ENCODE data around the gene ATP1B2.

Gene ATP1B2

DNA sequence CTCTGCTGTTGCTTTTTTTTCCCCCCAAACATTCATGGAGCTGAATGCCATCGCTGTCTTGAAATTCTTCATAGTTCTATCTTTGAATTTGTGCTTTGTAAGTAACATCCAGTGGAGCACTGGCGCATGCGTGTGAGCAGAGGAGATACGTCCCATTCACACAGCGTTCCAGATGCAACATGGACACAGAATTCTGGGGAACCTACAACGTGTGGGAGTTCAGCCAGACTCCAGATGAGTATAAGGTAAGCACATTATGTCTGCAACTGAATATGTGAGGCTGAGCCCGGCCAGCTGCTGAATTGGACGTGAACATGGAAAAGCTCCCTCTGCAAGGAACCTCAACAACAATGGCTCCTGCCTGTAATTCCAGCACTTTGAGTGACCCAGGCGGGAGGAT, 4.3 kb upstream of the ATP1B2 start:
- H3K4me3 ChIP-seq (ENCODE audit: low read length) = no peak overlapping the region
- no peak overlapping the region for H3K27ac ChIP-seq (ENCODE audit: low read depth, low read length)
- H3K9ac ChIP-seq (ENCODE audit: low read length) = no peak overlapping the region
- H3K4me1 ChIP-seq (ENCODE audit: control insufficient read depth, insufficient read depth, low read length) = no peaks in the 10 kb centered on the region
- no peaks in the 10 kb centered on the region for H3K36me3 ChIP-seq (ENCODE audit: control insufficient read depth, insufficient read depth, low read length)
- H3K27me3 ChIP-seq (ENCODE audit: control insufficient read depth, insufficient read depth, low read length) = peaks cover 10% of the 10 kb centered on the region

DNA sequence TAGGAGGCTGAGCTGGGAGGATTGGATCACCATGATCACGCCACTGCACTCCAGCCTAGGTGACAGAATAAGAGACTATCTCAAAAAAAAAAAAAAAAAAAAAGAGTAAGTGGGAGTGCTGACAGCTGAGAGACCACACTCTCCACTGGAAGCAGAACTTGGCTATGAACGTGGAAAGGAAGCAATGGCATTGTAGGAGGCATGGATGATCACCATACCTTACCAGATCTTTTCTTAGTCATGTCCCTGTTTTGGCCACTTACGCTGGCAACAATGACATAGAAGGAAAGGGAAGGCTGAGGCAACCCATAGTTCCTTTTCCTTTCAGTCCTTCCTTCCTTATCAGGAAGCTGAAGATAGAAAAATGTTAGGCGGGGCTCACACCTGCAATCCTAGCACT, 3.7 kb upstream of the ATP1B2 start:
- H3K4me3 ChIP-seq (ENCODE audit: low read length) = no peak overlapping the region
- no peak overlapping the region for H3K9ac ChIP-seq (ENCODE audit: low read length)
- H3K36me3 ChIP-seq (ENCODE audit: control insufficient read depth, insufficient read depth, low read length) = no peaks in the 10 kb centered on the region
- no peak overlapping the region for H3K27ac ChIP-seq (ENCODE audit: low read depth, low read length)
- no peaks in the 10 kb centered on the region for H3K4me1 ChIP-seq (ENCODE audit: control insufficient read depth, insufficient read depth, low read length)
- peaks cover 15% of the 10 kb centered on the region for H3K27me3 ChIP-seq (ENCODE audit: control insufficient read depth, insufficient read depth, low read length)

DNA sequence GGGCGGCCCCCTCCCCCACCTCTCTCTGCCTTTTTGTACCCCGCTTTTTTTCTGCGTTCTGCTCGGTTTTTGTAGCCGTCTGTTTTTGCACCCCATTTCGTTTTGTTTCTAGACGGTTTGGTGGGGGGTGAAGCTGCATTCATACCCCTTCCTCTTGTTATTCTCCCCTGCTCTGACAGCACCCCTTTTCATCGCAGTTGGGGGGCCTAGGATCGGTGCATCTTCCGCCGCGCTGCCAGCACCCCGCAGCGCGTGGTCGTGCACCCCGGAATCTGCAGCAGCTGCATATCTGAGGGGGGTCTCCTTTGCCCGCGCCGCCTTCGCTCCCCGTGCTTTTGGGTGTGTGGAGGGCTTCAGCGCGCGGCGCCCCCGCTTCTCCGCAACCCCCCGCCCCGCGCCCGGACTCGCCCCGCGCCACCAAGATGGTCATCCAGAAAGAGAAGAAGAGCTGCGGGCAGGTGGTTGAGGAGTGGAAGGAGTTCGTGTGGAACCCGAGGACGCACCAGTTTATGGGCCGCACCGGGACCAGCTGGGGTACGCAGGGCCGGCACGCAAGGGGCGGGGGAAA, 455 bp downstream of the ATP1B2 start:
- Histone ChIP-seq H3K27ac (ENCODE audit: low read depth, low read length) (peak overlapping the region; percentile 14), H3K9ac (ENCODE audit: low read length) (no peak overlapping the region), H3K27me3 (ENCODE audit: control insufficient read depth, insufficient read depth, low read length) (peaks cover 16% of the 10 kb centered on the region), H3K36me3 (ENCODE audit: control insufficient read depth, insufficient read depth, low read length) (no peaks in the 10 kb centered on the region), H3K4me3 (ENCODE audit: low read length) (peak overlapping the region; percentile 74), H3K4me1 (ENCODE audit: control insufficient read depth, insufficient read depth, low read length) (no peaks in the 10 kb centered on the region)

DNA sequence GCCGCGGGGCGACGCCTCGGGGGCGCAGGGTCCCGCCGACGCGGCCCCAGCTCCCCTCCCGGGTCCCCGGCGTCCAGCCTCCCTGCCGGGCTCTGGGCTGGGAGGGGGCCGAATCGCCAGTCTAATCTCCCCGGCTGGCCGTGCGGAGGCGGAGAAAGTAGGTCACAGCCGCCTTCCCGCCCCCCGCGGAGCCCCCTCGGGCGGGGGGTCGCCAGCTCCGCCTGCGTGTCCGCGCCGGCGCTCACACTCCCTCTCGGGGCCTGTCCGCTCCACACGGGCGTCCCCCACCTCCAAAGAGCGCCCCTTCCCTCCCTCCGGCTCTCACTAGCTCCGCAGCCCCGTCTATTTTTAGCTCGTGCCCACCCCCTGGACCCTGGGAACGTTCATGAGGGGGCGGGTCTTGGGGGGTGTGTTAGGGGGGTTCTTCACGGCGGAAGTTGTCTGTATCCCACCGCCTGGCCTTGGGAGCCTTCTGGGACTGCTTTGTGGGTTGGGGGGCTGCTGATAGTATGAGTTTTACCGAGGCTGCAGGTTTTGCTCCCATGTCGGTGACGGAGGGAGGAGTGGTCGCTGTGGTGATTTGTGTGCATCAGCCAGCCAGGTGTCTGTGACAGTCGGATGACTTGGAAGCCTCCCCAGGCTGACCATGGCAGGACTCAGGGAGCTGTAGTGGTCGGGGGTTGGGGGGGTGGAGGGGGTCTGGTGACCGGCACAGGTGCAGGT, 1.1 kb downstream of the ATP1B2 start:
- Histone ChIP-seq H3K4me3 (ENCODE audit: low read length) (peak overlapping the region; percentile 74), H3K4me1 (ENCODE audit: control insufficient read depth, insufficient read depth, low read length) (no peaks in the 10 kb centered on the region), H3K36me3 (ENCODE audit: control insufficient read depth, insufficient read depth, low read length) (no peaks in the 10 kb centered on the region), H3K27ac (ENCODE audit: low read depth, low read length) (peak overlapping the region; percentile 24), H3K27me3 (ENCODE audit: control insufficient read depth, insufficient read depth, low read length) (peaks cover 16% of the 10 kb centered on the region), H3K9ac (ENCODE audit: low read length) (no peak overlapping the region)

DNA sequence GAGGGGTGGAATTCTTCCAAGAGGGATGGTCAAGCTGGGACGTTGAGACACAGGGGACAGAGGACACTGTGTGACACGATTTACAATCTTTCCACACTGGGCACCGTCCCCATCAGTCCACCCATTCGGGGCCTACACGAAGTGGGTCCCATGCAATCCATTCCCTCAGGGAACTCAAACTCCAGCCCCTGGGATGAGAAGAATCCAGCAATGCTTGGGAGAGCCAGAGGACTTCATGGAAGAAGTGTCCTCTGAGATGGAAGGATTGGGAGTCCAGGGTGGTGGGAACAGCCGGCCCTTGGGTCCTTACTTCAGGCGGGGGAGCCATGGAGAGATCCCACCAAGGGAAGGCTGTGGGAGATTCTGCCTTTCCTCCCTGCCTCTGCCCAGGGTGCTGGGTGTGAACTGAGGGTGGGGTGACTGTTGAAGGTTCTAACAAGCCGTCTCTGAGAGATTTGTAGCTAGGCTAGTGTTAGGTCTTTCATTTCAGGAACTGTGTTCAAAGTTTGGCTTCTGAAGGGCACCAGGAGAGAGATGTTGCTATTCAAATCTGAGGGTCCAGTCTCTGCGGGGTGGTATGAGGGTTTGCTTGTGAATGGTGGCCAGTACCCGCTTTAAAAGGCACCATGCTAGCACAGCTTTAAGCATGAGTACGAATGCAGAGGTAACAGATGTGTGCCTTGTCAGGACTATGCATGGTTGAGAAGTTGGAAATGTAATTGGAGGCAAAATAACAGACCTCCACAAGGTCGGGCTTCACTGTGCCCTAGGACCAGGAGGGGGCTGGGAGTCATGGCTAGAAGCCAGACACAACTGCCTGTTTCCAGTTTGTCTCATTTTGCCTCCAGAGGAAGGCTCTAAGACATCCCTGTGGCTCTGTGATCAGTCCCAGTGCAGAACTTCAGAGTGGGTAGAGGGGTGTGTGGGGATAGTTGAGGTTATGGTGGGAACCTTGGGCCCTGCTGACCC, 1.9 kb downstream of the ATP1B2 start:
- no peaks in the 10 kb centered on the region for H3K36me3 ChIP-seq (ENCODE audit: control insufficient read depth, insufficient read depth, low read length)
- H3K4me1 ChIP-seq (ENCODE audit: control insufficient read depth, insufficient read depth, low read length) = no peaks in the 10 kb centered on the region
- peaks cover 16% of the 10 kb centered on the region for H3K27me3 ChIP-seq (ENCODE audit: control insufficient read depth, insufficient read depth, low read length)
- no peak overlapping the region for H3K27ac ChIP-seq (ENCODE audit: low read depth, low read length)
- no peak overlapping the region for H3K4me3 ChIP-seq (ENCODE audit: low read length)
- H3K9ac ChIP-seq (ENCODE audit: low read length) = no peak overlapping the region

DNA sequence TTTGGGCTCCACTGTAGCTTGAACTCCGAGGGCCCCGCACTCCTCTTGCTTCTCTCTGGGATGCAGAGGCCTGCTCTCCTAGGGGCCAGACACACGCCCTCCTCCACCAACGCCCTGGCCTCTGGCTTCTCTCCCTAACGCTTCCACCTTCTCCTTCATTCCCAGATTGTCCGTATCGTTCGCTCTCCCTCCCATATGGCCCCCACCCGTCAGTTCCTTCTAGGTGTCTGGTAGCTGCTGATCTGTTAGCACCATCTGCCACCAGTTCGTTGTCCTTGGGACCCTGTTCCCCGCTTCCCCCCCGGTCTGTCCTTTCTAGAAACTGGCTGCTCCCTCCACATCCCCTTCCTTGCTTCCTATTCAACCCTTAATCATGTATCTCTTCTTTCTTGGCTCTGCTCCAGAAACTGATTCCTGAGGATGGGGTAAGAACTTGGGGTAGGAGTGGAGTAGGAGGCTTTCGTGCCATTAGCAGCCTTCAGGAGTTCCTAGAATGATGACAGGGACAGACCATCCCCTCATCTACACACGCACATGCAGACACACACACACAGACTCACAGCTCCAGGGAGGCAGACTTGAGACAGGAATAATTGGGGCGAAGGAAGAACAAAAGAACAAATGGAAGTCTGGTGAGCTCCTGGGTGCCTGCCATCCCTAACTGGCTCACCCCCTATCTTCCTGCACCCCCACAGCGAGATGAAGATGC, 4.3 kb downstream of the ATP1B2 start:
- no peak overlapping the region for H3K9ac ChIP-seq (ENCODE audit: low read length)
- H3K36me3 ChIP-seq (ENCODE audit: control insufficient read depth, insufficient read depth, low read length) = no peaks in the 10 kb centered on the region
- H3K4me1 ChIP-seq (ENCODE audit: control insufficient read depth, insufficient read depth, low read length) = no peaks in the 10 kb centered on the region
- no peak overlapping the region for H3K27ac ChIP-seq (ENCODE audit: low read depth, low read length)
- peaks cover 13% of the 10 kb centered on the region for H3K27me3 ChIP-seq (ENCODE audit: control insufficient read depth, insufficient read depth, low read length)
- no peak overlapping the region for H3K4me3 ChIP-seq (ENCODE audit: low read length)

DNA sequence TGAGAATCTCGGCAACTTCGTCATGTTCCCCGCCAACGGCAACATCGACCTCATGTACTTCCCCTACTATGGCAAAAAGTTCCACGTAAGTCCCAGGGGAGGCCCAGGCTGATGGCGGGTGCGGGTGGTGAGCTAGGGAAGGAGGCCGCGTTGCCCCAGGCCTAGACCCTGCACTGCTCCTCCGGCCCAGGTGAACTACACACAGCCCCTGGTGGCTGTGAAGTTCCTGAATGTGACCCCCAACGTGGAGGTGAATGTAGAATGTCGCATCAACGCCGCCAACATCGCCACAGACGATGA, 4.8 kb downstream of the ATP1B2 start:
- no peak overlapping the region for H3K4me3 ChIP-seq (ENCODE audit: low read length)
- H3K9ac ChIP-seq (ENCODE audit: low read length) = no peak overlapping the region
- no peak overlapping the region for H3K27ac ChIP-seq (ENCODE audit: low read depth, low read length)
- no peaks in the 10 kb centered on the region for H3K36me3 ChIP-seq (ENCODE audit: control insufficient read depth, insufficient read depth, low read length)
- peaks cover 11% of the 10 kb centered on the region for H3K27me3 ChIP-seq (ENCODE audit: control insufficient read depth, insufficient read depth, low read length)
- no peaks in the 10 kb centered on the region for H3K4me1 ChIP-seq (ENCODE audit: control insufficient read depth, insufficient read depth, low read length)

DNA sequence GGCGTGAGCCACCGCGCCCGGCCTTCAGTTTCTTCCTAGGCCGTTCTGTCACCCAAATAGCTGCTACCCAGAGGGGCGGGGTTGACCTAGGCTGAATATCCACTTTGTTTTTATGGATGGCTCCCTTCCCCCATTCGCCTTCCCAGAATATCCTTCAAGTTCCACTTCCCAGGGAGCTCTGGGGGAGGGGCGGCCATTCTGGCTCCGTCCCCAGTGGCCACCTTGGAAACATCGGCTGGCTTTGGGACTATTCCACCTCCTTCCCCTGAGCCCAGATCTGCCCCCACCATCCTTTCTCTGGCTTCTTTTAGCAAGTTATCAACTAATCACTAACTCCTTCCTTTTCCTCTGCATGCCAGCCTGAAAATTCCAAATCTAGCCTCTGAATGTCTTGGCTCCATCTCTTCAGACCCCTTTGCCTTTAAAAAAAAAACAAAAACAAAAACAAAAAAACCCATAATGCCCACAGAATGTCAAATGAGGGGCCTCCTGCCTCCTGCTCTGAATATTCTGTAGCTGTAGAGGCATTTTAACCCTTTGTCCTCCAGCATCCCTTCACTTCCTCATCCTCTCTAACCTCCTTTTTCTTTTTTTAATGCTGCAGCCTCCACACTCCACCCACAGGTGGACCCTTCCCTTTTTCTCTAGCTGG, 6.4 kb downstream of the ATP1B2 start:
- no peak overlapping the region for H3K27ac ChIP-seq (ENCODE audit: low read depth, low read length)
- H3K36me3 ChIP-seq (ENCODE audit: control insufficient read depth, insufficient read depth, low read length) = no peaks in the 10 kb centered on the region
- H3K4me1 ChIP-seq (ENCODE audit: control insufficient read depth, insufficient read depth, low read length) = no peaks in the 10 kb centered on the region
- H3K9ac ChIP-seq (ENCODE audit: low read length) = no peak overlapping the region
- no peak overlapping the region for H3K4me3 ChIP-seq (ENCODE audit: low read length)
- peaks cover under 1% of the 10 kb centered on the region for H3K27me3 ChIP-seq (ENCODE audit: control insufficient read depth, insufficient read depth, low read length)

DNA sequence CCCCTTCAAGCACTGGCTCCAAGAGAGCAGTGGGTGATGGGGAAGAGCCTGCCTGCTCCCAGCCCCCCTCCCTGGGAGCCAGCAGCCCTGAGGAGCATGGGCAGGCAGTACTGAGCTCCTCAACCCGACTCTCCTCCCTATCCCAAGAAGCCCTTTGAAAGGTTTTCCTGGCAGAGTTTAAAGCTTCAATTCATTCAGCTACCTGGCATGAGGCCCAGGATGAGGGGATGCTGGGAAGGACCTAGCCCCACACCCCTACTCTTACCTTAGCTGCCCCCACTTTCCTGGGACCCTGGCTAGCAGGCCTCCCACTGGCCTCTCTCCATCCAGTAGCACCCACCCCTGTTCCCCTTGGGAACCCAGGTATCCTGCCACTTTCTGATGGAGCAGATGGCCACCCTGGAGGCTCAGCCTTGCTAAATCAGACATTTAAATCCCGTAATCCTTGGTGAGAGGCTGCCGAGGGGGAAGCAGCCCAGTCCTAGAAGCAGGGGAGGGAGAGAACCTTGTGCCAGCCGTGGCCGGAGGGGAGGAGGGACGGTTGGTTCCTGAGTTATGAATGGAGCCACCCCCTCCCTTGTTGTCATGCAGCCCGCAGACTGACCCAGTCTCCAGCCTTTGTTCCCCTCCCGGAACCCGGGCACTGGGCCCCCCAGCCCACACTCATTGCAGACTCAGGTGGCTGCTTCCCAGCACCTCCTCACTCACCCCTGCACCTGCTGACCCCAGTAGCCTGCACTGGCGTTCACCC, 17.1 kb downstream of the ATP1B2 start:
- H3K4me3 ChIP-seq (ENCODE audit: low read length) = no peak overlapping the region
- no peaks in the 10 kb centered on the region for H3K4me1 ChIP-seq (ENCODE audit: control insufficient read depth, insufficient read depth, low read length)
- H3K27me3 ChIP-seq (ENCODE audit: control insufficient read depth, insufficient read depth, low read length) = no peaks in the 10 kb centered on the region
- peaks cover 21% of the 10 kb centered on the region for H3K36me3 ChIP-seq (ENCODE audit: control insufficient read depth, insufficient read depth, low read length)
- H3K27ac ChIP-seq (ENCODE audit: low read depth, low read length) = no peak overlapping the region
- H3K9ac ChIP-seq (ENCODE audit: low read length) = no peak overlapping the region

DNA sequence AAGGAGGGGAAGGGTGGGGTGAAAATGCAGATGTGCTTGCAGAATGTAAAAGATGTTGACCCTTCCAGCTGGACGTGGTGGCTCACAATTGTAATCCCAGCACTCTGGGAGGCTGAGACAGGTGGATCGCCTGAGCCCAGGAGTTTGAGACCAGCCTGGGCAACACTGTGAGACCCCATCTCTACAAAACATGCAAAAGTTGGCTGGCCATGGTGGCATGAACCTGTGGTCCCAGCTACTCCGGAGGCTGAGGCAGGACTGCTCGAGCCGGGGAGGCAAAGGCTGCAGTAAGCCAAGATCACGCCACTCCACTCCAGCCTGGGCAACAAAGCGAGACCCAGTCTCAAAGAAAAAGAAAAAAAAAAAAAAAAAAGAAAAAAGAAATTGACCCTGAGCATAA, 17.8 kb downstream of the ATP1B2 start:
- peaks cover 26% of the 10 kb centered on the region for H3K36me3 ChIP-seq (ENCODE audit: control insufficient read depth, insufficient read depth, low read length)
- H3K27ac ChIP-seq (ENCODE audit: low read depth, low read length) = no peak overlapping the region
- H3K9ac ChIP-seq (ENCODE audit: low read length) = no peak overlapping the region
- H3K27me3 ChIP-seq (ENCODE audit: control insufficient read depth, insufficient read depth, low read length) = no peaks in the 10 kb centered on the region
- no peaks in the 10 kb centered on the region for H3K4me1 ChIP-seq (ENCODE audit: control insufficient read depth, insufficient read depth, low read length)
- H3K4me3 ChIP-seq (ENCODE audit: low read length) = no peak overlapping the region

DNA sequence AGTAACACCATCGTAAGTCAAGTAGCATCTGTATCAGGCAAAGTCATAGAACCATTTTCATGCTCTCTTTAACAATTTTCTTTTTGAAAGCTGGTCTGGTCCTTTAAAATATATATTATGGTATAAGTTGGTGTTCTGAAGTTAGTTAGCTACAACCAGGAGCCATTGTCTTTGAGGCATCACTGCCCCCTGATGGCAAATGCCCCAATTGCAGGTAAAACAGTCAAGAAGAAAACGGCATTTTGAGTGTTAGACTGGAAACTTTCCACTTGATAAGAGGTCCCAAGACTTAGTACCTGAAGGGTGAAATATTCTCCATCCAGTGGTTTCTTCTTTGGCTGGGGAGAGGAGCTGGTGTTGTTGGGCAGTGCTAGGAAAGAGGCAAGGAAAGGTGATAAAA, 22.5 kb downstream of the ATP1B2 start:
- Histone ChIP-seq H3K4me1 (ENCODE audit: control insufficient read depth, insufficient read depth, low read length) (no peaks in the 10 kb centered on the region), H3K9ac (ENCODE audit: low read length) (no peak overlapping the region), H3K27ac (ENCODE audit: low read depth, low read length) (no peak overlapping the region), H3K4me3 (ENCODE audit: low read length) (no peak overlapping the region), H3K36me3 (ENCODE audit: control insufficient read depth, insufficient read depth, low read length) (peaks cover 46% of the 10 kb centered on the region), H3K27me3 (ENCODE audit: control insufficient read depth, insufficient read depth, low read length) (no peaks in the 10 kb centered on the region)
